Pancreas (tissue), 10 donors: ENCODE data around the gene FHDC1. TPM values are rescaled to one million over a fixed set of nuclear protein-coding genes. Genes with fewer than 3 reads are reported as not detected.

Source experiments
- ATAC-seq, 4 donors: fragments of 200-7000 bp; cut with Tn5 transposase; one replicate each; pipeline versions ENCODE4 v1.8.0 to v1.9.1; 2020; ENCODE audit warnings: mild to moderate bottlenecking in 4 of 4, moderate library complexity in 4 of 4
- DNase-seq, 6 donors: peaks; one replicate each; pipeline ENCODE4 v3.0.0-alpha.2; 2020
- FAIRE-seq: peaks from 2 replicates; lab custom pipeline; 2012; peaks lifted over from hg19 to GRCh38; lab: Jason Lieb, UNC
- H3K27ac ChIP-seq, 4 donors: fragments of 200-600 bp; sonication (generic); 1 replicate in 3 of 4; 2 replicates in 1 of 4; pipeline versions ENCODE4 v1.5.0 to v1.8.0; 2020
- H3K27me3 ChIP-seq, 4 donors: fragments of 200-600 bp; one replicate each; pipeline ENCODE4 v1.8.0; 2021
- H3K36me3 ChIP-seq, 3 donors: fragments of 200-600 bp; sonication (generic) in 1 of 3; one replicate each; pipeline versions ENCODE4 v1.5.0 to v1.8.0; 2020 to 2021
- H3K4me1 ChIP-seq, 3 donors: fragments of 200-600 bp; one replicate each; pipeline ENCODE4 v1.8.0; 2021
- H3K4me3 ChIP-seq, 4 donors: fragments of 200-600 bp; sonication (generic) in 2 of 4; one replicate each; pipeline versions ENCODE4 v1.5.0 to v1.8.0; 2020 to 2021
- H3K9me3 ChIP-seq, 4 donors: fragments of 200-600 bp; one replicate each; pipeline ENCODE4 v1.8.0; 2021
- WGBS, 2 donors: extraction: QIAGEN DNeasy Blood & Tissue Kit; methylation state at CpG; one replicate each; pipeline ENCODE4 v1.1.7; 2013; 5-methylcytosine and 5-hydroxymethylcytosine counted together
- intact Hi-C, 3 donors: fragments of 100-400 bp; cut with DNase I; formaldehyde crosslinking; loops; one replicate each; pipeline versions ENCODE4 v1.11.1 to v1.14.2; 2022
- polyA plus RNA-seq, 2 donors: library from polyadenylated mRNA; stranded (reverse); fragments of 200-250 nt; gene quantifications; one replicate each; pipeline ENCODE4 v1.2.3, GENCODE V29; 2013
- total RNA-seq, 6 donors: library from RNA; stranded (reverse); fragmentation: NEBNext Ultra II Directional in 4 of 6; extraction: Animal tissue kit (Norgen Biotek cat#: 25700) in 4 of 6; gene quantifications; one replicate each; pipeline versions ENCODE4 v1.2.1 to v1.2.4, GENCODE V29; 2021 to 2023
- TF ChIP-seq, protein P1 (sequence below), 4 donors: fragments of 200-600 bp; sonication (generic) in 3 of 4; IDR thresholded peaks; one replicate each; pipeline versions ENCODE4 v1.5.0 to v1.8.0; 2021; ENCODE audit warnings: antibody characterized with exemption in 4 of 4
- donor health status: healthy with polysubstance abuse.
- donor health status: DM: no; HTN: no; CAD: no; lungs with moderate emphysema.
- donor health status: DM: no; HTN: no; CAD: no.
- donor health status: control.
- donor health status: control.
- donor health status: Bipolar disorder and iron deficiency.
- donor health status: DM: yes; HTN: yes; CAD: no.
- donor health status: DM: no; HTN: no; CAD: no.
- donor health status: DM: no; HTN: no; CAD: no.
- donor health status: DM: yes; HTN: yes; CAD: no.

FHDC1 gene
- total and polyA plus RNA-seq, 8 donors = 0.68 to 1.5 (median 1.0) TPM

DNA sequence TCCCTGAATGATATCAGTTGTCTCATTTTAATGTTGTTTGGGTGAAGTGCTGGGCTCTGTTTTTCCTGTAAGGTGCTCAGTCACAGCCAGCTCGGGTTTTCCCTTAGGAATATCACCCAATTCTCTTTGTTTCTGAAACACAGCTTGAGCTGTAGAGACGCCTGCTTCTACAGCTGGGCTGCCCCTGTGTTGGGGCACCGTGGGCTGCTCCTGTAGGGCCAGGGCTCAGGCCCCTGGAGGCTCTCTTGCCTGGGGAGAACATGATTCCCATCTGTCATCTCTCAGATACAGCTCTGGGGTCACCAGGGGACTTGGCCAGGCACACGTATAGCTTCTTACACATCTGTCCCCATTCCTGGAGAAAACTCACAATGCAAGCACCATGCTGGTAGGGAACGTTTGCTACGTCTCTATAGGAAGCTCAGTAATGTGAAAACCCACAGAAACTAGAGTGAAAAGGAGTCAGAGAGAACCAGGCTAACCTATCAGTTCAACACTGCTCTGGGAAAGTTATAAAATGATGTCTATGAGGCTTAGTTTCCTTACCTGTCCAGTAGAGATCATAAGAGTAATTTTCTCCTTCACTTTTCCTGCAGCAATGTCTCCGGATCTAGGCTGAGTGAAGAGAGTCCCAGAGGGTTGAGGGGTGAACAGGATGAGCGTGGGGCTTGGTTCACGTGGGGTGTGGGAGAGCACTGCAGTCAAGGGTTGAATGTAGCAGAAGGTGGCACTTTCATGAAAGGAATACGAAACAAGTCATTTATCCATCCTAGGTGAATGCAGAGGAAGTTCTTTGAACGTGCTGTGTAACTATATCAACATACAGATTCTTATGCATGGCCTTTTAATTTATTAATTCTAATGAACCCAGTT lies 14.5 kb downstream of the FHDC1 start:
- Histone ChIP-seq H3K27me3 (no peaks in the 10 kb centered on the region), H3K27ac (peak overlapping the region in 1 of 4 donors; percentile 14), H3K9me3 (no peaks in the 10 kb centered on the region), H3K36me3 (no peaks in the 10 kb centered on the region), H3K4me3 (no peak overlapping the region), H3K4me1 (peaks cover 0 to 7% (median 7%) of the 10 kb centered on the region in 3 donors)
- no peak for FAIRE-seq
- intact Hi-C loops = no loop called here
- no peak for DNase-seq
- TF ChIP-seq, protein P1, sequence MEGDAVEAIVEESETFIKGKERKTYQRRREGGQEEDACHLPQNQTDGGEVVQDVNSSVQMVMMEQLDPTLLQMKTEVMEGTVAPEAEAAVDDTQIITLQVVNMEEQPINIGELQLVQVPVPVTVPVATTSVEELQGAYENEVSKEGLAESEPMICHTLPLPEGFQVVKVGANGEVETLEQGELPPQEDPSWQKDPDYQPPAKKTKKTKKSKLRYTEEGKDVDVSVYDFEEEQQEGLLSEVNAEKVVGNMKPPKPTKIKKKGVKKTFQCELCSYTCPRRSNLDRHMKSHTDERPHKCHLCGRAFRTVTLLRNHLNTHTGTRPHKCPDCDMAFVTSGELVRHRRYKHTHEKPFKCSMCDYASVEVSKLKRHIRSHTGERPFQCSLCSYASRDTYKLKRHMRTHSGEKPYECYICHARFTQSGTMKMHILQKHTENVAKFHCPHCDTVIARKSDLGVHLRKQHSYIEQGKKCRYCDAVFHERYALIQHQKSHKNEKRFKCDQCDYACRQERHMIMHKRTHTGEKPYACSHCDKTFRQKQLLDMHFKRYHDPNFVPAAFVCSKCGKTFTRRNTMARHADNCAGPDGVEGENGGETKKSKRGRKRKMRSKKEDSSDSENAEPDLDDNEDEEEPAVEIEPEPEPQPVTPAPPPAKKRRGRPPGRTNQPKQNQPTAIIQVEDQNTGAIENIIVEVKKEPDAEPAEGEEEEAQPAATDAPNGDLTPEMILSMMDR (IDR thresholded peaks at IDR 0.05) = no peak
- 84 to 88% methylated on average over 11 of the region's 11 CpGs for WGBS, 2 donors
- peak in 2 of 4 donors; percentile 16 to 24 for ATAC-seq

- Histone ChIP-seq H3K36me3 (no peaks in the 10 kb centered on the region), H3K27ac (peak overlapping the region in 1 of 4 donors; percentile 14), H3K27me3 (no peaks in the 10 kb centered on the region), H3K9me3 (no peaks in the 10 kb centered on the region), H3K4me3 (no peak overlapping the region), H3K4me1 (peaks cover 0 to 7% (median 7%) of the 10 kb centered on the region in 3 donors)
- no peak for FAIRE-seq
- intact Hi-C loops = no loop called here
- 16 to 19% methylated on average over 3 of the region's 3 CpGs for WGBS, 2 donors
- DNase-seq = no peak
- TF ChIP-seq, protein P1 (IDR thresholded peaks at IDR 0.05) = no peak
- peak; percentile 24 to 69 (median 62) for ATAC-seq
Measured at GRCh38 chr4:152951348-152951747, 15.2 kb downstream of the FHDC1 start.

DNA sequence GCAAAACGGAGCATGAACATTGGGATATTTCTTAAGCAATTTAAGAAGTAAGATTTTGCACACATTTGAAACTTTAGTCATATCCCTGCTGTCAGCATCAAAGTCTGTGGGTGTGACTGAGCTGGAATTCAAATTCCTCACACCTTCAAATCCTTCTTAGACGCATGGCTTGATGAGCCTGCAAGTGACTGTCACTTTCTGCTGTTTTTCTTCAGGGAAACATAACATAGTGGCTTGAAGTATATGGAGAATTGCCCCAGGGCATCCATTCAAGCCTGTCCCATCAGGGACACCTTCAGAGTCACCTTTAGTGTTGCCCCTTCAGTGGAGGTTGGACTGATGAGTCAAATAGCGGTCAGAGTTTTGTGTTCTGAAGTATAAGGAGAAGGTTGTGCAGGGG lies 17.4 kb downstream of the FHDC1 start:
- Histone ChIP-seq H3K4me1 (peaks cover 0 to 24% (median 18%) of the 10 kb centered on the region in 3 donors), H3K27ac (no peak overlapping the region), H3K9me3 (no peaks in the 10 kb centered on the region), H3K36me3 (no peaks in the 10 kb centered on the region), H3K4me3 (no peak overlapping the region), H3K27me3 (no peaks in the 10 kb centered on the region)
- 94 to 96% methylated on average over 3 of the region's 3 CpGs for WGBS, 2 donors
- DNase-seq = no peak
- intact Hi-C loops = no loop called here
- TF ChIP-seq, protein P1 (IDR thresholded peaks at IDR 0.05) = no peak
- FAIRE-seq = no peak
- ATAC-seq = no peak

DNA sequence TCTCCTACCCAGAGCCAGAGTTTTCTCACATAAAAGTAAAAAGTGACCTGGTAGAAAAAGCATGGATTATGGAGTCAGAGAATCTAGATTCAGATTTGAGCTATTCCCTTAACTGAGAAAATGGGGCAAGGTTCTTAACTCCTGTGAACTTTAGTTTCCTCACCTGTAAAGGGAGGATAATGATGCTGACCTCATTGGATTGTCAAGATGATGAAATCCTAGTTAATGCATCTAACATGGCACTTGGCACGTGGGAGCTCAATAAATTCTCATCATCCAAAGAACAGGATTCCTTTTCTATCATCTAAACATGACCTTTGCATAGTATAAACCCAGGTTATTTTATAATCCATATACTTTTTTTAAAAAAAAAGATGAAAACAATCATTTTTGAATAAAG lies 18.6 kb downstream of the FHDC1 start:
- WGBS, 2 donors = 93 to 100% methylated on average over 1 of the region's 1 CpG
- no peak for FAIRE-seq

More for the DNA sequence above, 18.6 kb downstream of the FHDC1 start:
- H3K4me1 ChIP-seq = peaks cover 0 to 24% (median 18%) of the 10 kb centered on the region in 3 donors
- TF ChIP-seq, protein P1 (IDR thresholded peaks at IDR 0.05) = no peak
- H3K9me3 ChIP-seq = no peaks in the 10 kb centered on the region
- H3K27me3 ChIP-seq = no peaks in the 10 kb centered on the region
- ATAC-seq (no peak), DNase-seq (no peak)
- no peak overlapping the region for H3K4me3 ChIP-seq
- intact Hi-C loops = no loop called here
- H3K27ac ChIP-seq = no peak overlapping the region
- no peaks in the 10 kb centered on the region for H3K36me3 ChIP-seq
